Right renal pelvis (tissue), 4 donors: Measurements from ENCODE around the gene SLC26A11. TPM values are rescaled to one million over a fixed set of nuclear protein-coding genes. Genes with fewer than 3 reads are reported as not detected.
"Not testable (repeated sequence)": the region's sequence is repeated elsewhere in the genome, so short reads cannot be mapped to it uniquely, and the experiment has no call there.

Experiments used
- DNase-seq, 4 donors: peaks; one replicate each; pipeline ENCODE4 v3.0.0-alpha.2; 2013; ENCODE audit warnings: low read depth in 4 of 4, low spot score in 3 of 4, missing footprints in 1 of 4
- polyA plus RNA-seq, 4 donors: library from polyadenylated mRNA; unstranded; fragments of 120-200 nt; gene quantifications; one replicate each; pipeline ENCODE4 v1.2.1, GENCODE V29; 2013; ENCODE audit not compliant: insufficient read length in 4 of 4

The SLC26A11 gene
- polyA plus RNA-seq, 4 donors, result 22.9 to 28.8 (median 25.7) TPM

DNA sequence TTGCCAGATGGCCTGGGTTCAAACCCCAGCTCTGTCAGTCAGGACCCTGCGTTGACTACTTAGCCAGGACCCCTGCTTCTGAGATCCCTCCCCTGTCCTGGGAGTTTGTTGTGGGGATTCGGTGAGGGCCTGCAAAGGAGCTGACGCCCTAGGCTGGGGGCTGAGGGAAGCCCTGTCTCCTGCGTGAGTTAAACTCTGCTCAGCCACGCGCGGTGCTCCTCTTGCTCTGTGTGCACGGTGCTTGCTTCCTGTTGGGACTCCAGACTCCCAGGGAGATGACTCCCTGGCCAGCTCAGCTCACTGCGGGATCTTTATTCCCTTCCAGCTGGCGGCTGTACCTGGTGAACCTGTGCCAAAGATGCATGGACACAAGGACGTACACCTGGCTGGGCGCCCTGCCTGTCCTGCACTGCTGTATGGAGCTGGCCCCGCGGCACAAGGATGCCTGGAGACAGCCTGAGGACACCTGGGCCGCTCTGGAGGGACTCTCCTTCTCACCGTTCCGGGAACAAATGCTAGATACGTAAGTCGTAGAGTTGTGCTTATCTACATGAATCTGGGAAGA is 77.9 kb downstream of the SLC26A11 start:
- DNase-seq, result no peak

DNA sequence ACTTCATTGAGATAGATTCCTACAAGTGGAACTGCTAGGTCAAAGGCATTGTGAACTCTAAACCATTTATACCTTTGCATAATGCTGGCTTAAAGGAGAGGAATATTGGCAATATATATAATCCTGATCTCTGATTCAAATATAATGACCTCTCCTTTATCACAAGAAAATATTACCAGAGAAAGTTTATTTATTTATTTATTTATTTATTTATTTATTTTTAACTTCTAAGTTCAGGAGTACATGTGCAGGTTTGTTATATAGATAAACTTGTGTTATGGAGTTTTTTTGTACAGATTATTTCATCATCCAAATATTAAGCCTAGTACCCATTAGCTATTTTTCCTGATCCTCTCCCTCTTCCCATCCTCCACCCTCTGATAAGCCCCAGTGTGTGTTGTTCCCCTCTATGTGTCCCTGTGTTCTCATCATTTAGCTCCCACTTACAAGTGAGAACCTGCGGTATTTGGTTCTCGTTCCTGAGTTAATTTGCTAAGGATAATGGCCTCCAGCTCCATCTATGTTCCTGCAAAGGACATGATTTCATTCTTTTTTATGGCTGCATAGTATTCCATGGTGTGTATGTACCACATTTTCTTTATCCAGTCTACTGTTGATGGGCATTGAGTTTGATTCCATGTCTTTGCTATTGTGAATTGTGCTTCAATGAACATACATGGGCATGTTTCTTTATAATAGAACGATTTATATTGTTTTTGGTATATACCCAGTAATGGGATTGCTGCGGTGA is 79.3 kb downstream of the SLC26A11 start:
- DNase-seq, result not testable (repeated sequence)

GRCh38 chr17:80300756-80301155 is 80.5 kb downstream of the SLC26A11 start:
- DNase-seq, result not testable (repeated sequence)

Other genes with a start within 250 kb of the SLC26A11 start
- 10 to 100 TPM; 27.2 to 35.6 (median 34.1) TPM for gene TBC1D16, start 184.6 kb upstream of the SLC26A11 start, polyA plus RNA-seq
- 10 to 100 TPM; 10.2 to 15.7 (median 12.9) TPM for gene CCDC40, start 183.8 kb upstream of the SLC26A11 start, polyA plus RNA-seq
- gene GAA, start 118.8 kb upstream of the SLC26A11 start, polyA plus RNA-seq, result 10 to 100 TPM; 37.8 to 71.2 (median 50.5) TPM
- gene EIF4A3, start 73.3 kb upstream of the SLC26A11 start, polyA plus RNA-seq, result 100 to 1,000 TPM; 115 to 121 (median 117) TPM
- 1 to 10 TPM in 3 of 4 donors, under 1 TPM in 1; 0.90 to 1.5 (median 1.2) TPM for gene CARD14, start 50.4 kb upstream of the SLC26A11 start, polyA plus RNA-seq
- 10 to 100 TPM; 33.5 to 40.2 (median 38.6) TPM for gene SGSH, start 94 bp upstream of the SLC26A11 start, polyA plus RNA-seq
- 10 to 100 TPM; 51.7 to 61.4 (median 55.2) TPM for gene RNF213, start 40.4 kb downstream of the SLC26A11 start, polyA plus RNA-seq
- 10 to 100 TPM; 27.5 to 32.8 (median 31.0) TPM for gene ENDOV, start 194.7 kb downstream of the SLC26A11 start, polyA plus RNA-seq